CD4-positive, alpha-beta T cell (primary cell): ENCODE results near the gene COQ5. TPM values are rescaled to one million over a fixed set of nuclear protein-coding genes. Genes with fewer than 3 reads are reported as not detected.

Experiments
- ATAC-seq: fragments of 200-7000 bp; cut with Tn5 transposase; one replicate; pipeline ENCODE4 v1.10.0; 2022; ENCODE audit warnings: mild to moderate bottlenecking; ENCODE audit not compliant: poor library complexity
- CTCF ChIA-PET: fragments of 350-600 bp; sonication (Branson Sonifier 250); formaldehyde crosslinking; loops from one replicate; lab custom pipeline; 2021; ENCODE audit warnings: antibody characterized with exemption, inconsistent platforms; lab: Charles Lee
- POLR2A ChIA-PET: fragments of 350-600 bp; sonication (Branson Sonifier 250); formaldehyde crosslinking; loops from one replicate; lab custom pipeline; 2021; ENCODE audit warnings: antibody characterized with exemption, inconsistent platforms; lab: Charles Lee
- DNase-seq, 14 experiments: peaks; one replicate each; pipeline ENCODE4 v3.0.0-alpha.2; 2013 to 2020; ENCODE audit warnings: mixed read lengths in 2 of 14
- H3K27ac ChIP-seq, 2 donors: one replicate each; pipeline versions ENCODE4 v1.5.1 to v1.7.0; 2013; ENCODE audit warnings: low read length in 2 of 2, low read depth in 1 of 2, mild to moderate bottlenecking in 1 of 2
- H3K27me3 ChIP-seq, 2 experiments: 1 replicate in 1 of 2; 2 replicates in 1 of 2; pipeline versions ENCODE4 v1.6.1 to v1.7.0; 2013; ENCODE audit warnings: low read length in 2 of 2, control low read depth in 1 of 2, mild to moderate bottlenecking in 1 of 2, moderate library complexity in 1 of 2; ENCODE audit not compliant: insufficient read depth in 2 of 2, control insufficient read depth in 1 of 2
- H3K36me3 ChIP-seq: one replicate; pipeline ENCODE4 v1.6.1; 2013; ENCODE audit warnings: low read length, control low read depth; ENCODE audit not compliant: insufficient read depth
- H3K4me1 ChIP-seq: one replicate; pipeline ENCODE4 v1.6.1; 2013; ENCODE audit warnings: low read length, control low read depth; ENCODE audit not compliant: insufficient read depth
- H3K4me3 ChIP-seq: one replicate; pipeline ENCODE4 v1.5.1; 2013; ENCODE audit warnings: mild to moderate bottlenecking, low read length, moderate library complexity
- H3K9me3 ChIP-seq, 2 experiments: 1 replicate in 1 of 2; 2 replicates in 1 of 2; pipeline versions ENCODE4 v1.6.1 to v1.7.0; 2013; ENCODE audit warnings: low read length in 2 of 2, mild to moderate bottlenecking in 2 of 2, control low read depth in 1 of 2, moderate library complexity in 1 of 2; ENCODE audit not compliant: control insufficient read depth in 1 of 2, insufficient read depth in 1 of 2
- H3K27ac Mint-ChIP-seq: one replicate; pipeline ENCODE4 v1.8.0; 2020; ENCODE audit warnings: mixed read lengths
- H3K27me3 Mint-ChIP-seq: one replicate; pipeline ENCODE4 v1.8.0; 2021; ENCODE audit warnings: mixed read lengths
- H3K36me3 Mint-ChIP-seq: one replicate; pipeline ENCODE4 v1.8.0; 2021; ENCODE audit warnings: low read depth, mixed read lengths
- H3K4me1 Mint-ChIP-seq: one replicate; pipeline ENCODE4 v1.8.0; 2021; ENCODE audit warnings: low read depth, mixed read lengths
- H3K4me3 Mint-ChIP-seq: one replicate; pipeline ENCODE4 v1.8.0; 2020; ENCODE audit warnings: mild to moderate bottlenecking, mixed read lengths
- H3K9me3 Mint-ChIP-seq: one replicate; pipeline ENCODE4 v1.8.0; 2020; ENCODE audit warnings: mixed read lengths
- intact Hi-C, 2 experiments: fragments of 100-400 bp; cut with DNase I in 1 of 2; cut with micrococcal nuclease in 1 of 2; formaldehyde crosslinking; loops; one replicate each; pipeline versions ENCODE4 v1.15.1 to v1.9.0; 2023 to 2025; cut with DNase I, micrococcal nuclease
- total RNA-seq, 174 experiments: library from RNA in 2 of 174; stranded (reverse) in 2 of 174; gene quantifications; one replicate each; pipeline ENCODE4 v1.2.3 and lab custom pipeline; 2021 to 2026
- TF ChIP-seq, protein P1 (sequence below): fragments of 200-600 bp; IDR thresholded peaks from one replicate; pipeline ENCODE4 v1.8.0; 2022; ENCODE audit warnings: antibody characterized with exemption, mild to moderate bottlenecking

COQ5 gene
- total RNA-seq, 2 experiments from 2014 or later: 6.9 to 7.1 TPM

- Histone ChIP-seq H3K9me3 (no peaks in the 10 kb centered on the region), H3K4me3 (no peak overlapping the region), H3K4me1 (no peaks in the 10 kb centered on the region), H3K36me3 (peaks cover 93% of the 10 kb centered on the region), H3K27ac (no peak overlapping the region), H3K27me3 (no peaks in the 10 kb centered on the region)
- intact Hi-C loops: no loop called here
- DNase-seq (no peak), ATAC-seq (no peak)
- peak overlapping the region; percentile 36 for H3K27ac Mint-ChIP-seq
- ChIA-PET POLR2A (interaction anchor here (1.4 to 2.1 kb wide), 2 partner anchors 10 kb away, joined by 7 to 8 read pairs; partner anchors contain the start of gene POP5), CTCF (interaction anchor here (1.2 kb wide), 1 partner anchor 12 kb away, joined by 4 read pairs; no protein-coding TSS in a partner anchor)
- H3K36me3 Mint-ChIP-seq: peaks cover 96% of the 10 kb centered on the region
- no peaks in the 10 kb centered on the region for H3K9me3 Mint-ChIP-seq
- TF ChIP-seq, protein P1, sequence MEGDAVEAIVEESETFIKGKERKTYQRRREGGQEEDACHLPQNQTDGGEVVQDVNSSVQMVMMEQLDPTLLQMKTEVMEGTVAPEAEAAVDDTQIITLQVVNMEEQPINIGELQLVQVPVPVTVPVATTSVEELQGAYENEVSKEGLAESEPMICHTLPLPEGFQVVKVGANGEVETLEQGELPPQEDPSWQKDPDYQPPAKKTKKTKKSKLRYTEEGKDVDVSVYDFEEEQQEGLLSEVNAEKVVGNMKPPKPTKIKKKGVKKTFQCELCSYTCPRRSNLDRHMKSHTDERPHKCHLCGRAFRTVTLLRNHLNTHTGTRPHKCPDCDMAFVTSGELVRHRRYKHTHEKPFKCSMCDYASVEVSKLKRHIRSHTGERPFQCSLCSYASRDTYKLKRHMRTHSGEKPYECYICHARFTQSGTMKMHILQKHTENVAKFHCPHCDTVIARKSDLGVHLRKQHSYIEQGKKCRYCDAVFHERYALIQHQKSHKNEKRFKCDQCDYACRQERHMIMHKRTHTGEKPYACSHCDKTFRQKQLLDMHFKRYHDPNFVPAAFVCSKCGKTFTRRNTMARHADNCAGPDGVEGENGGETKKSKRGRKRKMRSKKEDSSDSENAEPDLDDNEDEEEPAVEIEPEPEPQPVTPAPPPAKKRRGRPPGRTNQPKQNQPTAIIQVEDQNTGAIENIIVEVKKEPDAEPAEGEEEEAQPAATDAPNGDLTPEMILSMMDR: no peak
- no peaks in the 10 kb centered on the region for H3K27me3 Mint-ChIP-seq
- H3K4me1 Mint-ChIP-seq: no peaks in the 10 kb centered on the region
- no peak overlapping the region for H3K4me3 Mint-ChIP-seq
Observed at GRCh38 chr12:120571299-120571698, 42.3 kb upstream of the COQ5 start.

- Histone ChIP-seq H3K36me3 (peaks cover 93% of the 10 kb centered on the region), H3K27ac (no peak overlapping the region), H3K9me3 (no peaks in the 10 kb centered on the region), H3K4me3 (no peak overlapping the region), H3K27me3 (no peaks in the 10 kb centered on the region), H3K4me1 (no peaks in the 10 kb centered on the region)
- intact Hi-C loops: no loop called here
- Mint-ChIP-seq H3K36me3 (peaks cover 83% of the 10 kb centered on the region), H3K9me3 (no peaks in the 10 kb centered on the region), H3K27me3 (no peaks in the 10 kb centered on the region), H3K4me1 (no peaks in the 10 kb centered on the region), H3K4me3 (no peak overlapping the region), H3K27ac (no peak overlapping the region)
- TF ChIP-seq, protein P1: no peak
- DNase-seq (no peak), ATAC-seq (no peak)
- CTCF ChIA-PET: no interaction called here
- POLR2A ChIA-PET: interaction anchor here (1.5 to 2.0 kb wide), 2 partner anchors 18 to 34 kb away, joined by 4 read pairs; partner anchors contain the start of genes COQ5 and POP5
Observed at GRCh38 chr12:120563495-120563894, 34.5 kb upstream of the COQ5 start.

DNA sequence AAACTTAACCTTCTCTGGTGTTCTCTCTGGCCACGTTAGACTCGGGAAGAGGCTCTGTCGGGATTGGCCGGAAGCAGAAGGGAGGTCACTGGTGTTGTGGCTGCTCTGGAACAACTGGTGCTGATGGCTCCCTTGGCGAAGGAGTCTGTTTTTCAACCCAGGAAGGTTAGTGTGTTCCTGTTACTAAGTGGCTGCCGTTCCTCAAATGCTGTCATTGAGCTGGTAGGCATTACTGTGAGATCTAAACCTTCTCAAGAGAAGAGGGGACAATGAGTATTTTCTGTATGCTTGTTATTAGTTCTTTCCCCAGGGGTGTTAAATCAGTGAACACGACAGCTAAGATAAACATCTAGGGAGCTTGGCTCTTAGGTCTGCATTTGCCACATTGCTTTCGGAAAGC is 33.9 kb upstream of the COQ5 start:
- Mint-ChIP-seq H3K27ac (peak overlapping the region; percentile 30), H3K9me3 (no peaks in the 10 kb centered on the region), H3K4me3 (no peak overlapping the region), H3K36me3 (peaks cover 82% of the 10 kb centered on the region), H3K27me3 (no peaks in the 10 kb centered on the region), H3K4me1 (no peaks in the 10 kb centered on the region)
- TF ChIP-seq, protein P1: no peak
- Histone ChIP-seq H3K36me3 (peaks cover 92% of the 10 kb centered on the region), H3K9me3 (no peaks in the 10 kb centered on the region), H3K27ac (no peak overlapping the region), H3K27me3 (no peaks in the 10 kb centered on the region), H3K4me3 (no peak overlapping the region), H3K4me1 (no peaks in the 10 kb centered on the region)
- CTCF ChIA-PET: no interaction called here
- no peak for ATAC-seq
- intact Hi-C loops: no loop called here
- POLR2A ChIA-PET: interaction anchor here (1.5 to 2.0 kb wide), 2 partner anchors 19 to 34 kb away, joined by 4 read pairs; partner anchors contain the start of genes COQ5 and POP5
- DNase-seq: no peak
